ENCODE results near the gene IL12RB2. TPM values are rescaled to one million over a fixed set of nuclear protein-coding genes. Genes with fewer than 3 reads are reported as not detected.

Gene IL12RB2
- total and polyA plus RNA-seq, 2 donors (not counting 1 experiment from before 2014, with no cell fraction given): 0.01 TPM; not detected in 1

- no peak overlapping the region for H3K9ac ChIP-seq (ENCODE audit: insufficient read depth, low read length)
- H2AFZ ChIP-seq (ENCODE audit: low read length): no peak overlapping the region
- TF ChIP-seq EZH2 (IDR thresholded peaks at IDR 0.05; ENCODE audit: low read length, missing control alignments) (no peak), CTCF (conservative IDR thresholded peaks at IDR 0.05 in 1 of 2, IDR thresholded peaks at IDR 0.05 in 1 of 2; ENCODE audit: low read depth in 1 of 2, low read length in 2 of 2) (no peak)
- H3K4me2 ChIP-seq (ENCODE audit: extremely low read depth, insufficient read depth, low read length): no peak overlapping the region
- no peaks in the 10 kb centered on the region for H3K9me3 ChIP-seq (ENCODE audit: control insufficient read depth, insufficient read depth, low read depth, low read length)
- H3K4me3 ChIP-seq (replicated peaks in 1 of 4; ENCODE audit: control extremely low read depth in 1 of 4, insufficient read depth in 1 of 4, low read depth in 3 of 4, low read length in 4 of 4): no peak overlapping the region
- no peaks in the 10 kb centered on the region for H3K27me3 ChIP-seq (ENCODE audit: control insufficient read depth, insufficient read depth, low read length)
- H3K79me2 ChIP-seq (ENCODE audit: control insufficient read depth, insufficient read depth, low read length): no peaks in the 10 kb centered on the region
- H3K27ac ChIP-seq (ENCODE audit: insufficient read depth, low read length): no peak overlapping the region
- H3K36me3 ChIP-seq (ENCODE audit: control insufficient read depth, insufficient read depth, low read length): no peaks in the 10 kb centered on the region
- peak in 1 of 2 donors; percentile 10 for DNase-seq (ENCODE audit: low read depth in 2 of 2)
- H4K20me1 ChIP-seq (ENCODE audit: control insufficient read depth, extremely low read depth, insufficient read depth, low read length): no peaks in the 10 kb centered on the region
- H3K4me1 ChIP-seq (ENCODE audit: control insufficient read depth, extremely low read depth, insufficient read depth, low read length): no peaks in the 10 kb centered on the region
Observed at GRCh38 chr1:67393240-67393639, 85.6 kb downstream of the IL12RB2 start.

GRCh38 chr1:67393737-67394136, 86.1 kb downstream of the IL12RB2 start:
- Histone ChIP-seq H2AFZ (ENCODE audit: low read length) (no peak overlapping the region), H3K27ac (ENCODE audit: insufficient read depth, low read length) (no peak overlapping the region), H3K27me3 (ENCODE audit: control insufficient read depth, insufficient read depth, low read length) (no peaks in the 10 kb centered on the region), H3K4me1 (ENCODE audit: control insufficient read depth, extremely low read depth, insufficient read depth, low read length) (no peaks in the 10 kb centered on the region), H3K9ac (ENCODE audit: insufficient read depth, low read length) (no peak overlapping the region), H3K36me3 (ENCODE audit: control insufficient read depth, insufficient read depth, low read length) (no peaks in the 10 kb centered on the region), H3K79me2 (ENCODE audit: control insufficient read depth, insufficient read depth, low read length) (no peaks in the 10 kb centered on the region), H3K9me3 (ENCODE audit: control insufficient read depth, insufficient read depth, low read depth, low read length) (no peaks in the 10 kb centered on the region), H3K4me3 (replicated peaks in 1 of 4; ENCODE audit: control extremely low read depth in 1 of 4, insufficient read depth in 1 of 4, low read depth in 3 of 4, low read length in 4 of 4) (no peak overlapping the region), H4K20me1 (ENCODE audit: control insufficient read depth, extremely low read depth, insufficient read depth, low read length) (no peaks in the 10 kb centered on the region), H3K4me2 (ENCODE audit: extremely low read depth, insufficient read depth, low read length) (no peak overlapping the region)
- DNase-seq (ENCODE audit: low read depth in 2 of 2): no peak
- TF ChIP-seq EZH2 (IDR thresholded peaks at IDR 0.05; ENCODE audit: low read length, missing control alignments): no peak
- no peak for TF ChIP-seq CTCF (conservative IDR thresholded peaks at IDR 0.05 in 1 of 2, IDR thresholded peaks at IDR 0.05 in 1 of 2; ENCODE audit: low read depth in 1 of 2, low read length in 2 of 2)

GRCh38 chr1:67394548-67394947, 86.9 kb downstream of the IL12RB2 start:
- Histone ChIP-seq H3K36me3 (ENCODE audit: control insufficient read depth, insufficient read depth, low read length) (no peaks in the 10 kb centered on the region), H3K9me3 (ENCODE audit: control insufficient read depth, insufficient read depth, low read depth, low read length) (no peaks in the 10 kb centered on the region), H4K20me1 (ENCODE audit: control insufficient read depth, extremely low read depth, insufficient read depth, low read length) (no peaks in the 10 kb centered on the region), H3K9ac (ENCODE audit: insufficient read depth, low read length) (no peak overlapping the region), H3K79me2 (ENCODE audit: control insufficient read depth, insufficient read depth, low read length) (no peaks in the 10 kb centered on the region), H3K4me1 (ENCODE audit: control insufficient read depth, extremely low read depth, insufficient read depth, low read length) (no peaks in the 10 kb centered on the region), H3K27ac (ENCODE audit: insufficient read depth, low read length) (no peak overlapping the region), H3K4me2 (ENCODE audit: extremely low read depth, insufficient read depth, low read length) (no peak overlapping the region), H3K4me3 (replicated peaks in 1 of 4; ENCODE audit: control extremely low read depth in 1 of 4, insufficient read depth in 1 of 4, low read depth in 3 of 4, low read length in 4 of 4) (no peak overlapping the region), H2AFZ (ENCODE audit: low read length) (no peak overlapping the region), H3K27me3 (ENCODE audit: control insufficient read depth, insufficient read depth, low read length) (no peaks in the 10 kb centered on the region)
- no peak for DNase-seq (ENCODE audit: low read depth in 2 of 2)
- TF ChIP-seq EZH2 (IDR thresholded peaks at IDR 0.05; ENCODE audit: low read length, missing control alignments) (no peak), CTCF (conservative IDR thresholded peaks at IDR 0.05 in 1 of 2, IDR thresholded peaks at IDR 0.05 in 1 of 2; ENCODE audit: low read depth in 1 of 2, low read length in 2 of 2) (no peak)
